ENCODE measurements around the gene TRIM38. TPM values are rescaled to one million over a fixed set of nuclear protein-coding genes. Genes with fewer than 3 reads are reported as not detected.

The TRIM38 gene
- total RNA-seq, 1 experiment from 2014 or later = 0.70 TPM

DNA sequence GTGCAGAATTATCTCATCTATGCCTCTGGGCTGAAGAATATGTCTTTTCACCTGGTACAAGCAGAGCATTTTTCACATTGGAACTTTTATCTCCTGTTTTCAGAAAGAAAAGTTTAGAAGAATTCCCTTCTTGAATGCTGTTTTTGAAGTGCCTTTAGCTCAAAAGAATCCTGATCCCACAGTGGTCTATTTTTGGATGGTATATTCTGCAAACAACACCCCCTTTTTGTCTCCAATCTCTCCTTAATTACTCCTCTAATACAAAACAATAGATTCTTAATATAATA is 66.9 kb downstream of the TRIM38 start:
- H3K9me3 Mint-ChIP-seq (ENCODE audit: unreplicated experiment) = no peaks in the 10 kb centered on the region
- TF ChIP-seq, protein P1, sequence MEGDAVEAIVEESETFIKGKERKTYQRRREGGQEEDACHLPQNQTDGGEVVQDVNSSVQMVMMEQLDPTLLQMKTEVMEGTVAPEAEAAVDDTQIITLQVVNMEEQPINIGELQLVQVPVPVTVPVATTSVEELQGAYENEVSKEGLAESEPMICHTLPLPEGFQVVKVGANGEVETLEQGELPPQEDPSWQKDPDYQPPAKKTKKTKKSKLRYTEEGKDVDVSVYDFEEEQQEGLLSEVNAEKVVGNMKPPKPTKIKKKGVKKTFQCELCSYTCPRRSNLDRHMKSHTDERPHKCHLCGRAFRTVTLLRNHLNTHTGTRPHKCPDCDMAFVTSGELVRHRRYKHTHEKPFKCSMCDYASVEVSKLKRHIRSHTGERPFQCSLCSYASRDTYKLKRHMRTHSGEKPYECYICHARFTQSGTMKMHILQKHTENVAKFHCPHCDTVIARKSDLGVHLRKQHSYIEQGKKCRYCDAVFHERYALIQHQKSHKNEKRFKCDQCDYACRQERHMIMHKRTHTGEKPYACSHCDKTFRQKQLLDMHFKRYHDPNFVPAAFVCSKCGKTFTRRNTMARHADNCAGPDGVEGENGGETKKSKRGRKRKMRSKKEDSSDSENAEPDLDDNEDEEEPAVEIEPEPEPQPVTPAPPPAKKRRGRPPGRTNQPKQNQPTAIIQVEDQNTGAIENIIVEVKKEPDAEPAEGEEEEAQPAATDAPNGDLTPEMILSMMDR (IDR thresholded peaks at IDR 0.05; ENCODE audit: insufficient read depth in 1 of 2, low read depth in 1 of 2, low read length in 1 of 2, severe bottlenecking in 1 of 2, unreplicated experiment in 1 of 2) = no peak
- H3K36me3 Mint-ChIP-seq (ENCODE audit: insufficient read depth, unreplicated experiment) = peaks cover 81% of the 10 kb centered on the region
- Histone ChIP-seq H3K9me3 (no peaks in the 10 kb centered on the region), H3K36me3 (ENCODE audit: control insufficient read depth, insufficient read depth, low read length) (no peaks in the 10 kb centered on the region), H3K27me3 (replicated peaks; ENCODE audit: control insufficient read depth, insufficient read depth, low read length) (no peaks in the 10 kb centered on the region), H3K4me1 (peaks cover 18% of the 10 kb centered on the region), H3K4me3 (ENCODE audit: low read depth, low read length) (no peak overlapping the region)
- ChIA-PET POLR2A (interaction anchor here (1.3 to 4.6 kb wide), 2 partner anchors 9 to 27 kb away, joined by 4 to 56 read pairs; a partner anchor contains a TSS), CTCF (interaction anchor here (1.3 kb wide), 1 partner anchor 8 kb away, joined by 3 read pairs; a partner anchor contains a TSS)
- H3K27me3 Mint-ChIP-seq (ENCODE audit: insufficient read depth, unreplicated experiment) = peaks cover 4% of the 10 kb centered on the region
- intact Hi-C loops (cut with micrococcal nuclease; ENCODE audit: unreplicated experiment) = loop anchor here (5.0 to 10.0 kb wide), 5 partner anchors 168 to 1863 kb away; a partner anchor contains a TSS
- peak overlapping the region; percentile 100 for H3K27ac Mint-ChIP-seq (ENCODE audit: unreplicated experiment)
- H3K4me1 Mint-ChIP-seq (ENCODE audit: low read depth, unreplicated experiment) = peaks cover 37% of the 10 kb centered on the region
- no TSS peak for BruUV-seq (replicated peaks)
- no peak for DNase-seq
- H3K4me3 Mint-ChIP-seq (ENCODE audit: unreplicated experiment) = peak overlapping the region; percentile 87

DNA sequence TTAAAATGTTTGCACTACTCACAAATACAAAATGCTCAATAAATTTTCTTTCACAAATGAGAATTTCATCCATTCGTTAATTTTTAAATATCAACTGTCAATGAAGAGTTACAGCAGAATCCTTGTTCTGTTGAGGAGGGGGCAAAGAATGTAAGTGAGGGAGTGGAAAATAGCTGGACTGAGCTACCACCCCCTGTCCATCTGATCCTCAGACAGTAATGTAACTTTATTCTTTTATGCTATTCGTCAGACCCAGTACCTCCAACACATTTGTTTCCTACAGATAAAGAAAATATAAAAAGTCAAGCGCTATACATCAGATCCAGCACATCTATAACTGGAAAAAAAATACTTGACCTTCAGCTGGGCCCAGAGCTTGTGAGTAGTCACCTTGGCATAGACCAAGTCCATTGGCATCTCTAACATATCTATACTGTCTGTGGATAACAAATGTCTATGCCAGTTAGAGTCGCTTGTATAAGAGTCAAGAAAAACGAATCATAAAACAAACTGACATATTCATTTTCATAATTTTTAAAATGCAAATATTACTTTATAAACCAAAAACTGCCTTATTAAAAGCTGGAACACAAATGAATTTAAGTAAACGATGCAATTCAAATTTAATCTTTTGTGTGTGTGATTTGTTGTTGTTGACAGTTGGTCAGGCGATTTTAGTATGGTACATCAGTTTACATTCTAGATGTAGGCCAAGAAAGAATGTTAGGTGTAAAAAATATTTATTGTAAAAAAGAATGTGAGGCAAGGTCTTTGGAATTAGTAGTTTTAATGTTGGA is 67.5 kb downstream of the TRIM38 start:
- TF ChIP-seq, protein P1 (IDR thresholded peaks at IDR 0.05; ENCODE audit: insufficient read depth in 1 of 2, low read depth in 1 of 2, low read length in 1 of 2, severe bottlenecking in 1 of 2, unreplicated experiment in 1 of 2) = no peak
- ChIA-PET CTCF (interaction anchor here (1.3 kb wide), 1 partner anchor 9 kb away, joined by 3 read pairs; a partner anchor contains a TSS), POLR2A (interaction anchor here (0.7 to 4.6 kb wide), 6 partner anchors 8 to 279 kb away, joined by 4 to 91 read pairs (median 36); a partner anchor contains a TSS)
- Mint-ChIP-seq H3K36me3 (ENCODE audit: insufficient read depth, unreplicated experiment) (peaks cover 81% of the 10 kb centered on the region), H3K27ac (ENCODE audit: unreplicated experiment) (peak overlapping the region; percentile 100), H3K9me3 (ENCODE audit: unreplicated experiment) (no peaks in the 10 kb centered on the region), H3K4me1 (ENCODE audit: low read depth, unreplicated experiment) (peaks cover 42% of the 10 kb centered on the region), H3K27me3 (ENCODE audit: insufficient read depth, unreplicated experiment) (peaks cover 4% of the 10 kb centered on the region), H3K4me3 (ENCODE audit: unreplicated experiment) (peak overlapping the region; percentile 87)
- no peaks in the 10 kb centered on the region for H3K36me3 ChIP-seq (ENCODE audit: control insufficient read depth, insufficient read depth, low read length)
- H3K4me3 ChIP-seq (ENCODE audit: low read depth, low read length) = no peak overlapping the region
- no peaks in the 10 kb centered on the region for H3K9me3 ChIP-seq
- no peak for DNase-seq
- no TSS peak for BruUV-seq (replicated peaks)
- intact Hi-C loops (cut with micrococcal nuclease; ENCODE audit: unreplicated experiment) = loop anchor here (5.0 to 10.0 kb wide), 5 partner anchors 167 to 1862 kb away; a partner anchor contains a TSS
- no peaks in the 10 kb centered on the region for H3K27me3 ChIP-seq (replicated peaks; ENCODE audit: control insufficient read depth, insufficient read depth, low read length)
- peaks cover 18% of the 10 kb centered on the region for H3K4me1 ChIP-seq

DNA sequence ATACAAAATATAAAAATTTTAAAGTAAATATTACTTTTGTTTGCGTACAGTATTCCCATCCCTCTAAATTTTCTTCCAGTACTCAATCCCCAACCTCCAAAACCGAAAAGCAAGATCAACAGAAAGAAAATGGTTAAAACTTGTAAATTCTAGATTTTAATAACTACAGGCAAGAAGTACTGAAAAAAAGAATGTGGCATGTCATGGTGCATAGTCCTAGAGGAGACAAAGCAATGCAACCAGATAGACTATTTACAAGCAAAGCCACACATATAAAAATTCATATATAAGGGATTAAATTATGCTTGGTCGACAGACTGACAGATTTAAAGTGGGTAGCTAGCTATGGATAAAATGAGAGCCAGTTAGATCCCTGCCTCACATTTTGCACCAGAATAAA is 68.1 kb downstream of the TRIM38 start:
- H3K36me3 Mint-ChIP-seq (ENCODE audit: insufficient read depth, unreplicated experiment) = peaks cover 76% of the 10 kb centered on the region
- POLR2A ChIA-PET = interaction anchor here (0.7 to 4.6 kb wide), 10 partner anchors 9 to 1862 kb away, joined by 3 to 91 read pairs (median 15); a partner anchor contains a TSS
- intact Hi-C loops (cut with micrococcal nuclease; ENCODE audit: unreplicated experiment) = no loop called here
- H3K9me3 Mint-ChIP-seq (ENCODE audit: unreplicated experiment) = no peaks in the 10 kb centered on the region
- peak overlapping the region; percentile 66 for H3K4me3 ChIP-seq (ENCODE audit: low read depth, low read length)
- H3K9me3 ChIP-seq = no peaks in the 10 kb centered on the region
- H3K4me3 Mint-ChIP-seq (ENCODE audit: unreplicated experiment) = peak overlapping the region; percentile 87
- no TSS peak for BruUV-seq (replicated peaks)
- TF ChIP-seq, protein P1 (IDR thresholded peaks at IDR 0.05; ENCODE audit: insufficient read depth in 1 of 2, low read depth in 1 of 2, low read length in 1 of 2, severe bottlenecking in 1 of 2, unreplicated experiment in 1 of 2) = no peak
- DNase-seq = no peak
- peaks cover 4% of the 10 kb centered on the region for H3K27me3 Mint-ChIP-seq (ENCODE audit: insufficient read depth, unreplicated experiment)
- H3K27me3 ChIP-seq (replicated peaks; ENCODE audit: control insufficient read depth, insufficient read depth, low read length) = no peaks in the 10 kb centered on the region
- H3K27ac Mint-ChIP-seq (ENCODE audit: unreplicated experiment) = peak overlapping the region; percentile 100
- peaks cover 43% of the 10 kb centered on the region for H3K4me1 Mint-ChIP-seq (ENCODE audit: low read depth, unreplicated experiment)
- H3K4me1 ChIP-seq = peaks cover 14% of the 10 kb centered on the region
- CTCF ChIA-PET = no interaction called here
- H3K36me3 ChIP-seq (ENCODE audit: control insufficient read depth, insufficient read depth, low read length) = no peaks in the 10 kb centered on the region
